Left ventricle myocardium superior (tissue), 1 donor: ENCODE results near the gene MBP. TPM values are rescaled to one million over a fixed set of nuclear protein-coding genes. Genes with fewer than 3 reads are reported as not detected.

Experiments
- ATAC-seq: fragments of 200-7000 bp; cut with Tn5 transposase; one replicate; pipeline ENCODE4 v1.9.1; 2020; ENCODE audit warnings: mild to moderate bottlenecking, moderate library complexity
- DNase-seq: peaks from one replicate; pipeline ENCODE4 v3.0.0-alpha.2; 2020
- intact Hi-C: fragments of 100-400 bp; cut with micrococcal nuclease; formaldehyde crosslinking; loops from one replicate; pipeline ENCODE4 v1.11.0; 2022
- total RNA-seq: library from RNA; stranded (reverse); fragmentation: NEBNext Ultra II Directional; extraction: Animal tissue kit (Norgen Biotek cat#: 25700); gene quantifications from one replicate; pipeline ENCODE4 v1.2.1, GENCODE V29; 2021
- donor health status: DM: no; HTN: yes; CAD: no; lungs with severe emphysema.

MBP gene
- total RNA-seq, 1 donor from 2014 or later, result 32.7 TPM

- DNase-seq (no peak), ATAC-seq (peak; percentile 63)
- intact Hi-C loops, result no loop called here
Observed at GRCh38 chr18:77006305-77007175, 126.0 kb downstream of the MBP start.

GRCh38 chr18:77005651-77006195 is 126.9 kb downstream of the MBP start:
- intact Hi-C loops, result no loop called here
- DNase-seq (no peak), ATAC-seq (no peak)

GRCh38 chr18:77004555-77005380 is 127.8 kb downstream of the MBP start:
- DNase-seq, result no peak
- intact Hi-C loops, result loop anchor here (5.0 kb wide), 1 partner anchor 48 kb away; no protein-coding TSS in a partner anchor

DNA sequence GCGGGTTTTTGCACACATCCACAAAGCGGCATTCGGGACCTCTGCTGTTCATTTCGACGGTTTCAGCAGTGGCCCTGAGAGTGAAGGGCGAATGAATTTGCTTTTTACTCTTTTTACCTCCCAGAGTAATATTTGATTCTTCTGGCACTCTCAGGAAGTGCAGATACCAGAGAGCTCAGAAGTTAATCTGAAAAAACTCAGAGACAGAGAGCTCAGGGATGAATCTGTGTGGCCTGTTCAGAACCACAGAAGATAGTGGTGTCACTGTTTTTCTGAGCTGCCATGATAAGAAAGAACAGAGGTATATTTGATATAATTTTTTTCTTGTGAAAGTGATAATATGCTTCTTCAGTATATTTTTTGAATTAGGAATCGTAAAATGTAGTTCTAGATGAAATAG is 129.3 kb downstream of the MBP start:
- DNase-seq (no peak), ATAC-seq (no peak)
- intact Hi-C loops, result loop anchor here (5.0 kb wide), 1 partner anchor 49 kb away; no protein-coding TSS in a partner anchor

More at GRCh38 chr18:77004555-77005380, 127.8 kb downstream of the MBP start:
- no peak for ATAC-seq

DNA sequence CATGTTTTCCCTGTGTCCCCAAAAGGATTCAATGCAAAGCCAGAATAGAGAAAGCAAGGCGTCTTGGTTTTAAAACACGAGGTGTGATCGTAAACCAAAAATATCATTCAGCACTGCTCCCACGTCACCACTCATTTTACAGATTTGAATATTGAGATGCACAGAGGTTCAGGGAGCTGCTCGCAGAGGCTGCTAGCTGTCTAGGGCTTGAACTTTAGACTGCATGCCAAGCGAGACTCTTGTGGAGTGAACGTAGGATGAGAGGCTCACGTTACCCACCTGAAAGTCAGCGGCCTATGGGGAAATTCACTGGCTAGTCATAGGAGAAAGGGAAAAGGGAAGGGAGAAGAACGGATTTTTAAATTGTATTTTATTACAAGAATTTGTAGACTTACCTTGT is 130.1 kb downstream of the MBP start:
- no peak for ATAC-seq
- intact Hi-C loops, result loop anchor here (5.0 kb wide), 1 partner anchor 50 kb away; no protein-coding TSS in a partner anchor
- no peak for DNase-seq

DNA sequence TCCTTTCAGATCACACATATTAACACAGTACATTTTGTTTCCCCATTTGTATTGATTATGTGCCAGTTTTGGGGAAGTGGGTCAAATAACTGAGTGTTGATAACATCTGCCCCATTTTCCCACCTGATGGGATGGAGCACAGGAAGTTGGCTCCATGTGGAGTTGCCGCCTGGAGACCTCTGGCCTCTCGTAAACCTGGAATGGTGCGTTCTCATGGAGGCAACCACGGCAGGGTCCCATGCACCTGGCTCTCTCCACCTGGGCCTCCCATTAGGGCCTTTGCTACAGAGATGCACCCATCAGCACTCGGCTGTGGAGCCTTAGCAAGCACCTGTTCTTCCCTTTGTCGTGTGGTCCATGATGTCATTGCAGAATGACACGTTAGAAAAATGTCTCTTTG is 130.6 kb downstream of the MBP start:
- no peak for ATAC-seq
- intact Hi-C loops, result loop anchor here (5.0 kb wide), 1 partner anchor 50 kb away; no protein-coding TSS in a partner anchor
- no peak for DNase-seq

DNA sequence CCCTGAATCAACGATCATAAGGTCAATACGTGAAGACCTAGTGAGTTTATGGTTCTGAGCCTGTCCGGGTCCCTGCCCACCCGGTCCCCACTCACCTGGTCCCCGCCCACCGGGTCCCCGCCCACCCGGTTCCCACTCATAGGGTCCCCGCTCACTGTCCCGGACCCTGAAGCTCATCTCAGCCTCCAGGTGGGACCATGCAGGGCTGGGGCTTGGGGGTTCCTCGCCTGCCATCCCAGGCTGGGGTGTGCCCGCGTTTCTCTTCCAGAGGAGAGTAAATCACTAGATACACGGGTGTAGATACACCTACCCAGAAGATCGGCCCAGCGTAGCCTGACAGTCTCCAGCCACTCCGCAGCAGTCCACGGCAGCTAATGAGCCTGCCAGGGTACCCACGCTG is 131.5 kb downstream of the MBP start:
- intact Hi-C loops, result loop anchor here (5.0 kb wide), 1 partner anchor 51 kb away; no protein-coding TSS in a partner anchor
- DNase-seq, result no peak
- peak; percentile 25 for ATAC-seq

DNA sequence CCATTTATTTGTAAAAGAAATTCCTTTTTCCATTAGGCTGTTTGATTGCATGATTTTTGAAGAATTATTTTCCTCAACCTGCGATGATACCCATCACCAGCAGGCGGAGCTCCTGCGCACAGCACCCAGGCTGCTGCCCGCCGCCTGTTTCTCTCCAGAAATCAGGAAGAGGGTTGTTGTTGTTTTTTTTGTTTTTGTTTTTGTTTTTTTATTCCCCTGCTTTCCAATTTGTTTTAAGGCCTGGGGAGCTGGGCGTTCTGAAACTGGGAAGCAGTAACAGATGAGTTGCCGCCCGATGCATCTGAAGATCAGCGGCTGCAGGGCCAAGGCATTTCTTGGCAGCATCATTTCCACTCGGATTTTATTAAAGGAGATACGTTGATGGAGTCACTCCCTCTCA is 132.1 kb downstream of the MBP start:
- DNase-seq, result peak; percentile 76
- intact Hi-C loops, result loop anchor here (5.0 kb wide), 1 partner anchor 52 kb away; no protein-coding TSS in a partner anchor

GRCh38 chr18:76999077-76999476 is 133.5 kb downstream of the MBP start:
- intact Hi-C loops, result loop anchor here (5.0 kb wide), 1 partner anchor 203 kb away; no protein-coding TSS in a partner anchor
- DNase-seq, result no peak
- ATAC-seq, result no peak

More for the DNA sequence above, 132.1 kb downstream of the MBP start:
- ATAC-seq, result peak; percentile 44

DNA sequence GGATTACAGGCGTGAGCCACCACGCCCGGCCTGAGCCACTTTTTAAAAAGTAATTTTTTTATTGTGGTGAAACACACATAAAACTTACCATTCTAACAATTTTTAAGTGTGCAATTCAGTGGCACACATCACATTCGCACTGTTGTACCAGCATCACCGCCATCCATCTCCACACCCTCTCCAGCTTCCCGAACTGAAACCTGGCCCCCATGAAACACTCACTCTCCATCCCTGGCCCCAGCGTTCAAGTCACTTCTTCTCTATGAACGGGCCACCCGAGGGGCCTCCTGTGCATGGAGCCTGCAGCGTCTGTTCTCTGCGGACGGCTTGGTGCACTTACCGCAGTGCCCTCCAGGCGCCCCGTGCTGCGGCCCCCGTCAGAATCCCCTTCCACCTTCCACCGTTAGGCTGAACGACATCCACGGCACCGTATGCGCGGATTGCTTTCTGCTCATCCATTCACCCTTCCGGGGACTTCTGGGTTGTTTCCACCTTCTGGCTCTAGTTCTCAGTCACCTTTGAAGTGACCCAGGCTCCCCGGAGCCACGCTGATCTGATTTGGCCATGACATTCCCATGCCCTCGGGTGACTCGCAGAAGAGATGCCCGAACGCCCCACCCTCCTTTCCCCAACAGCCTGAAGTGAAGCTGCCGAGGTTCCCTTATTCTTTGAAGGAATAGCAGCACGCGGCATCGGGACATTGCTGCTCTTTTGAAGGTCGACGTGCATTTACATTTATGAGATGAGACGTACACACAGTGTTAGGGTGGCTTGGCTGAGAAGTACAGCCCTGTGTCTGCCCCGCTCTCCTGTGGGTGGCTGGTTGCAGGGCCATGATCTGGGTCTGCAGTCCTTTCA is 134.4 kb downstream of the MBP start:
- no peak for ATAC-seq

DNA sequence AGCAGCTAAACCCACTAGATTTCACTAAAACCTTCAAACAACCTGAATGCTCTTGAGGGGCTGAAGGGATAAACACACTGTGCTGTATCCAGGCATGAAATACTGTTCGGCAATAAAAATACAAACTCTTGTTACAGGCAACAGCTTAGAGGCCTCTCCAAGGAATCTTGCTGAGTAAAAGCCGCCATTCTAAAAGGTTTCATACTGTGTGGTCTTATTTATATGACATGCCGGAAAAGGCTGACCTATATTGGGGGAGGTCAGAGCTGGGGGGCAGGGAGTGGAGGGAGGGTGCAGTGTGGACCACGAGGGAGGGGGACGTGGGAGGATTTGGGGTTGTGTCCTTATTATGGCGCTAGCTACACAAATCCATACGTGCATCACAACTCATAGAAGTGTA is 136.2 kb downstream of the MBP start:
- intact Hi-C loops, result loop anchor here (5.0 kb wide), 1 partner anchor 206 kb away; no protein-coding TSS in a partner anchor
- DNase-seq (no peak), ATAC-seq (no peak)

More for the DNA sequence above, 134.4 kb downstream of the MBP start:
- no peak for DNase-seq
- intact Hi-C loops, result loop anchor here (5.0 kb wide), 1 partner anchor 204 kb away; no protein-coding TSS in a partner anchor

GRCh38 chr18:76995896-76996295 is 136.7 kb downstream of the MBP start:
- DNase-seq (no peak), ATAC-seq (no peak)
- intact Hi-C loops, result loop anchor here (5.0 kb wide), 1 partner anchor 206 kb away; no protein-coding TSS in a partner anchor

DNA sequence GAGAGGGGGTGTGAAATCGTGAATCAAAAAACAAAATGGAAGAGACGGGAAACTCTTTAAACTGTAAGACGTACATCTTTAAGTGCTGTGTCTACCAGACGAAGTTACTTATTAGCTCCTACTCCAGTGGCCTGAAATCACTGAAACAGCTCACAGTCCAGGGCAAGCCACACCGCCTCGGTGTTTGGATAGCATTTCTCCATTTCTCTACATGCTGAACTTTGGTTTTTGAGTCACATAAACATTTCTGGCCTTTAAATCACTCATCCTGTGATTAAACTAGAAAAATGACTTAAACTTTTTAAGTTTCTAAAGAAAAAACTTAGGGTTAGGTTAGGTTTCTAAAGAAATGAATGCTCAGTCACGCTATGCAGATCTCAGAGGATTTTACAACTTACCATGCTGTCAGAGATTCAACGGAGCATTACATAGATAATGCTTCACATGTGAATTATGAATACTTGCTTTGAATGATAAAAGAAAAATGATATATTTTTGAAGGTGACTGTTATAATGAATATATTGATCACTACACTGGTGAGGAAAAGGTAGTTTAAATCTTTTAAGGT is 138.4 kb downstream of the MBP start:
- no peak for DNase-seq
- ATAC-seq, result no peak
- intact Hi-C loops, result no loop called here

DNA sequence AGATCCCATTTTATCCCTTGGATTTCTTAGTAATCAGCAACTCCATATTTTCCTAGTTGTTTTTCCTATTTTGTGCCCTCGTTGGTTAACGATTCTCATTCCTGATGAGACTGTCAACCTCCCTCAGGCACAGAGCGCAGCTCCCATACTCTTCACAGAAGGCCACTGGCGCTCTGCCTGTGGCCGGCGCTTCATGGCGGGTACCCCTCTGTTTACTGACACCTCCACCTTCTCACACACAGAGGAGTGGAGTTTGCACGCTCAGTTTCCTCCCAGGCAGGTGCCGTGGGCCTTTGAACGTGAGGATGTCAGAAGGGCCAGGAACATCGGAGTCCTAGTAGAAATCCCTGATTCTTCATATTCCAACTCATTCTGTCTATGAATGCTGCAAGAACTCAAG is 139.0 kb downstream of the MBP start:
- ATAC-seq (no peak), DNase-seq (no peak)
- intact Hi-C loops, result no loop called here

GRCh38 chr18:76993085-76993382 is 139.5 kb downstream of the MBP start:
- DNase-seq (no peak), ATAC-seq (no peak)
- intact Hi-C loops, result no loop called here

DNA sequence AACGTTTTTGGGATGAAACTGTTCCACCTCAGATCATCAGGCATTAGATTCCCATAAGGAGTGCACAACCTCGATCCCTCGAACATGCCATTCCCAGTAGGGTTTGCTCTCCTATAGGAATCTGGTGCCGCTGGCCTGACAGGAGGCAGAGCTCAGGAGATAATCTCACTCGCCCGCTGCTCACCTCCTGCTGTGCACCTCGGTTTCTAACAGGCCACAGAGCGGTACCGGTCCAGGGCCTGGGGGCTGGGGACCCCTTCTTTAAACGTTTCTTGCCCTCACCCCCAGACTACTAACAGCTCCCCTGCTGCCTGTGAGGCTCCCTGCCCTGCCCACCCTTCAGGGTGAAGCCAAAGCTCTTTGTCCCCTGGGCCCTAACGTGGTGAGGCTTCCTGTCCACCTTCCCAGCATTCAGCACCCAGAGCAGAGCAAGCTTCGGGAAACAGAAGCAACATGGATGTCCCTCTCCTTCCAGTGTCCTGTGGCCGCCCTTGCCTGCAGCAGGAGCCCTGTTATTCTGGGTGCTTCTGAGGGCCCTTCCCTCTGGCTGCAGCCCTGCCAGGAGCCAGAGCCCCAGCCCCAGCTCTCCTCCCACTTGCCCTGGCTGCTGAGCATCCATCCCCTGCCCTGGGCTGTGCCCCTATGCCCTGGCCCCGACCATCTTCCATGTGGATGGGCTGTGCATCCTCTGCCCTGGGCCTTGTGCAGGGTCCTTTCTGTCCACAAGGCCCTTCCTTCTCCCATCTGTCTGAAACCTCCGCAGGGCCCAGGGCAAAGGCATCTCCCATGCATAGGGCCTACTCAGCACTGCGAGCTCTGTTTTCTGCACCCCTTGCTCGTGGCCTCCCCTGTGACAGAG is 140.1 kb downstream of the MBP start:
- intact Hi-C loops, result no loop called here
- DNase-seq (no peak), ATAC-seq (no peak)

GRCh38 chr18:76991021-76991688 is 141.4 kb downstream of the MBP start:
- intact Hi-C loops, result no loop called here

More at GRCh38 chr18:76991021-76991688, 141.4 kb downstream of the MBP start:
- ATAC-seq (peak; percentile 26), DNase-seq (no peak)
